Esophagus muscularis mucosa (tissue), 3 donors: Measurements from ENCODE around the gene ARMC10.
"Not testable (repeated sequence)": the region's sequence is repeated elsewhere in the genome, so short reads cannot be mapped to it uniquely, and the experiment has no call there.

Source experiments
- CTCF ChIP-seq, 3 experiments: fragments of 200-600 bp in 2 of 3; fragments of 450-650 bp in 1 of 3; sonication (generic) in 2 of 3; IDR thresholded peaks; one replicate each; pipeline ENCODE4 v1.5.1; 2017 to 2019; ENCODE audit warnings: antibody characterized with exemption in 3 of 3, mild to moderate bottlenecking in 2 of 3, moderate library complexity in 1 of 3
- POLR2A ChIP-seq: fragments of 450-650 bp; IDR thresholded peaks from one replicate; pipeline ENCODE4 v1.6.1; 2017; ENCODE audit warnings: antibody characterized with exemption, moderate library complexity, mild to moderate bottlenecking, low read depth
- POLR2AphosphoS5 ChIP-seq, 2 donors: sonication (generic); formaldehyde crosslinking; IDR thresholded peaks; one replicate each; pipeline ENCODE4 v1.6.1; 2017; ENCODE audit warnings: antibody characterized with exemption in 2 of 2

DNA sequence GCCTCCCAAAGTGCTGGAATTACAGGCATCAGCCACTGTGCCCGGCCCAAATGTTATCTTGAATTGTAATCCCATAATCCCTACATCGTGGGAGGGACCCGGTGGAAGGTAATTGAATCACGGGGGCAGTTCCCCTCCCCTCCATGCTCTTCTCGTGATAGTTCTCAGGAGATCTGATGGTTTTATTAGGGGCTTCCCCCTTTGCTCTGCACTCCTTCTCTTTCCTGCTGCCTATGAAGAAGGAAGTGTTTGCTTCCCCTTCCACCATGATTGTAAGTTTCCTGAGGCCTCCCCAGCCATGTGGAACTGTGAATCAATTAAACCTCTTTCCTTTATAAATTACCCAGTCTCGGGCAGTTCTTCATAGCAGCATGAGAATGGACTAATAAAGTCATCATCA lies 3.3 kb downstream of the ARMC10 start:
- TF ChIP-seq CTCF (IDR thresholded peaks at IDR 0.05); POLR2A; POLR2AphosphoS5 (IDR thresholded peaks at IDR 0.05): not testable (repeated sequence)
